OCI-M2 (cell line): ENCODE data around the gene COPS3.
"Not testable (repeated sequence)": the region's sequence is repeated elsewhere in the genome, so short reads cannot be mapped to it uniquely, and the experiment has no call there.

ENCODE experiments used
- DNase-seq: peaks from one replicate; lab custom pipeline; 2025; ENCODE audit not compliant: unreplicated experiment; lab: John Stamatoyannopoulos, UW

The COPS3 gene

GRCh38 chr17:17303010-17303846 lies 22.2 kb upstream of the COPS3 start, which contains the start of gene NT5M:
Gene NT5M, plus strand, starts transcription at chr17:17303373. Its CDS starts 178 bp downstream, at chr17:17303551.
- no peak for DNase-seq

- DNase-seq, result not testable (repeated sequence)
Measured at GRCh38 chr17:17301659-17302058, 20.6 kb upstream of the COPS3 start.

- DNase-seq, result peak; percentile 60
Measured at GRCh38 chr17:17300624-17301568, 19.9 kb upstream of the COPS3 start.

GRCh38 chr17:17298108-17298507 lies 17.1 kb upstream of the COPS3 start:
- no peak for DNase-seq

- DNase-seq, result no peak
Measured at GRCh38 chr17:17297217-17297616, 16.2 kb upstream of the COPS3 start.

GRCh38 chr17:17295141-17295540 lies 14.1 kb upstream of the COPS3 start:
- no peak for DNase-seq

- DNase-seq, result no peak
Measured at GRCh38 chr17:17289701-17290100, 8.7 kb upstream of the COPS3 start.

- DNase-seq, result no peak
Measured at GRCh38 chr17:17289086-17289485, 8.0 kb upstream of the COPS3 start.

GRCh38 chr17:17285951-17286350 lies 4.9 kb upstream of the COPS3 start:
- DNase-seq, result no peak

GRCh38 chr17:17279316-17279715 lies 1.7 kb downstream of the COPS3 start:
- no peak for DNase-seq

- not testable (repeated sequence) for DNase-seq
Measured at GRCh38 chr17:17277431-17277830, 3.6 kb downstream of the COPS3 start.

- DNase-seq, result no peak
Measured at GRCh38 chr17:17275971-17276370, 5.1 kb downstream of the COPS3 start.

GRCh38 chr17:17269926-17270773 lies 10.9 kb downstream of the COPS3 start:
- no peak for DNase-seq

- DNase-seq, result no peak
Measured at GRCh38 chr17:17264430-17264829, 16.6 kb downstream of the COPS3 start.

GRCh38 chr17:17258998-17259397 lies 22.0 kb downstream of the COPS3 start:
- DNase-seq, result no peak

GRCh38 chr17:17258011-17258410 lies 23.0 kb downstream of the COPS3 start:
- no peak for DNase-seq

GRCh38 chr17:17256316-17256715 lies 24.7 kb downstream of the COPS3 start:
- no peak for DNase-seq

- DNase-seq, result not testable (repeated sequence)
Measured at GRCh38 chr17:17255689-17256088, 25.4 kb downstream of the COPS3 start.

GRCh38 chr17:17254036-17254435 lies 27.0 kb downstream of the COPS3 start:
- DNase-seq, result no peak

- DNase-seq, result no peak
Measured at GRCh38 chr17:17253406-17253805, 27.6 kb downstream of the COPS3 start.

- no peak for DNase-seq
Measured at GRCh38 chr17:17252149-17252661, 28.8 kb downstream of the COPS3 start.
